ENCODE measurements around the gene TRPC4.

The TRPC4 gene

DNA sequence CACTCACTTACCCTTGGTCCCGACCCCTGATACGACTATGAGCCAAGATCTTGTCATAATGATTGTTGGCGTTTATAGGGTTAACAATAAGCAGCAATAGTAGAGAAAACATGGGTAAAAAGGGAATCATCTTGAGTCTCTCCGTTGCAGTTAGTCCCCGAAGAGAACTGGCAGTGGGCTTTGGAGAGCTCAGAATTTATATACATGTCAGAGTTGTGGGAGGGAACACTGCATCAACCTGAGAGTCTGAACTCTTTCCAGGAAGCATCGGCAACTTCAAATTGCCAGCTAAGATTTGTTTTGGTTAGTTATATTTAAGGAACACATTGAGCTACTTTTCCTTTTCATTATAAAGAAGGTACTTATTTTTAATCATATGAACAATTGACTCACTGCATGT is 271.0 kb downstream of the TRPC4 start, which contains the start of gene POSTN:
Gene POSTN, minus strand, starts transcription at position 172 of the 400 bp plus-strand sequence. Its CDS starts 42 bp downstream, at position 130.
- TF ChIP-seq NFIC (IDR thresholded peaks at IDR 0.05) (no peak), TCF12 (IDR thresholded peaks at IDR 0.05; ENCODE audit: low read depth) (no peak), RAD21 (IDR thresholded peaks at IDR 0.05; ENCODE audit: low read depth) (no peak), TAF1 (IDR thresholded peaks at IDR 0.05; ENCODE audit: low read depth) (no peak), ZBTB7A (IDR thresholded peaks at IDR 0.05; ENCODE audit: low read depth) (no peak), CREB1 (IDR thresholded peaks at IDR 0.05; ENCODE audit: low read depth) (no peak), FOXM1 (IDR thresholded peaks at IDR 0.05; ENCODE audit: borderline replicate concordance, low read depth) (no peak), CEBPB (IDR thresholded peaks at IDR 0.05) (no peak)
- TF ChIP-seq, protein P1, sequence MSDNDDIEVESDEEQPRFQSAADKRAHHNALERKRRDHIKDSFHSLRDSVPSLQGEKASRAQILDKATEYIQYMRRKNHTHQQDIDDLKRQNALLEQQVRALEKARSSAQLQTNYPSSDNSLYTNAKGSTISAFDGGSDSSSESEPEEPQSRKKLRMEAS (IDR thresholded peaks at IDR 0.05): no peak
- TF ChIP-seq, protein P2, sequence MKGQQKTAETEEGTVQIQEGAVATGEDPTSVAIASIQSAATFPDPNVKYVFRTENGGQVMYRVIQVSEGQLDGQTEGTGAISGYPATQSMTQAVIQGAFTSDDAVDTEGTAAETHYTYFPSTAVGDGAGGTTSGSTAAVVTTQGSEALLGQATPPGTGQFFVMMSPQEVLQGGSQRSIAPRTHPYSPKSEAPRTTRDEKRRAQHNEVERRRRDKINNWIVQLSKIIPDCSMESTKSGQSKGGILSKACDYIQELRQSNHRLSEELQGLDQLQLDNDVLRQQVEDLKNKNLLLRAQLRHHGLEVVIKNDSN (IDR thresholded peaks at IDR 0.05): no peak

DNA sequence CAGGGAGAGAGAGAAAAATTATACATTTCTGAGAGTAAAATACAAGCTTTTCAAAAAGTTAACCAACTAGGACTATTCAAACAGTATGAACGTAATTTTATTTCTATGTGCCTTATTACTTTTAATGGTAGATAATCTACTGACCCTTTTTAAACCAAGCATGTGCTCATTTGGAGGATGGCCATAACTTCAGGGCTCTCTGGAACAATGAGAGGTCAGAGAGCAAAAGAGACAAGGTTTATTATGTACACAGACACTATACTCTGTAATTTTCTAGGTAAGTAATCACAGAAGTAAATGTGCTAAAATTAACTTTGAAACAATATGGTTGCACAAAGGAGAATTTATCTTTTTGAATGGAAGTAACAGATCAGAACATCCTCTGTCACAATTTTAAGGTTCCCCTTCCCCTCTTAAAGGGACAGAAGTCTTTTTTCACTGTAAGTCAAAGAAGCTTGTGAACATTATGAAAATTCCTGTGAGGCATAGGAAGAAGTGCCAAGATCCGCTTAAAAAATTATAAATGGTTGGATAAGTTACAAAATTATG is 272.0 kb downstream of the TRPC4 start:
- TF ChIP-seq EP300 (IDR thresholded peaks at IDR 0.05; ENCODE audit: borderline replicate concordance) (no peak), TAF1 (IDR thresholded peaks at IDR 0.05; ENCODE audit: low read depth) (no peak), CEBPB (IDR thresholded peaks at IDR 0.05) (no peak), NFIC (IDR thresholded peaks at IDR 0.05) (no peak), FOXM1 (IDR thresholded peaks at IDR 0.05; ENCODE audit: borderline replicate concordance, low read depth) (no peak), YY1 (IDR thresholded peaks at IDR 0.05; ENCODE audit: low read depth) (no peak), CREB1 (IDR thresholded peaks at IDR 0.05; ENCODE audit: low read depth) (no peak), TEAD4 (IDR thresholded peaks at IDR 0.05) (no peak)
- TF ChIP-seq, protein P1 (IDR thresholded peaks at IDR 0.05): no peak

DNA sequence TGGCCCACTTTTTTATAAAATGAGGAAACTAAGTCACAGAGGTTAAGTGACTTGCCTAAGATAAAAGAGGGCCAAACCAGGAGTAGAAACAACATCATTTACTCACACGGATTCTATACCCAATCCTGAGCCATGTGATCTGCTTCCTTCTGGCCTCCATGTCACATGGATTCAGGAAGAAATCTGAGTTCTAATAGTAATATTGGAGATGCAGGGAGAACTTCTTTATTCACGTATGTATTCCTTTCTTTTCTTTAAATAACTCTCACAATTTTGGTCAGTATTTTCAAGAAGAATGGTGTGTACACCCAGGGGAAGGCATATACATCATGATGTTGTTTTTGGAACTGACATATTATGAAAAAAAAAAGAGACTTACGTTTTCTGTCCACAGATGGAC is 272.8 kb downstream of the TRPC4 start:
- TF ChIP-seq, protein P3, sequence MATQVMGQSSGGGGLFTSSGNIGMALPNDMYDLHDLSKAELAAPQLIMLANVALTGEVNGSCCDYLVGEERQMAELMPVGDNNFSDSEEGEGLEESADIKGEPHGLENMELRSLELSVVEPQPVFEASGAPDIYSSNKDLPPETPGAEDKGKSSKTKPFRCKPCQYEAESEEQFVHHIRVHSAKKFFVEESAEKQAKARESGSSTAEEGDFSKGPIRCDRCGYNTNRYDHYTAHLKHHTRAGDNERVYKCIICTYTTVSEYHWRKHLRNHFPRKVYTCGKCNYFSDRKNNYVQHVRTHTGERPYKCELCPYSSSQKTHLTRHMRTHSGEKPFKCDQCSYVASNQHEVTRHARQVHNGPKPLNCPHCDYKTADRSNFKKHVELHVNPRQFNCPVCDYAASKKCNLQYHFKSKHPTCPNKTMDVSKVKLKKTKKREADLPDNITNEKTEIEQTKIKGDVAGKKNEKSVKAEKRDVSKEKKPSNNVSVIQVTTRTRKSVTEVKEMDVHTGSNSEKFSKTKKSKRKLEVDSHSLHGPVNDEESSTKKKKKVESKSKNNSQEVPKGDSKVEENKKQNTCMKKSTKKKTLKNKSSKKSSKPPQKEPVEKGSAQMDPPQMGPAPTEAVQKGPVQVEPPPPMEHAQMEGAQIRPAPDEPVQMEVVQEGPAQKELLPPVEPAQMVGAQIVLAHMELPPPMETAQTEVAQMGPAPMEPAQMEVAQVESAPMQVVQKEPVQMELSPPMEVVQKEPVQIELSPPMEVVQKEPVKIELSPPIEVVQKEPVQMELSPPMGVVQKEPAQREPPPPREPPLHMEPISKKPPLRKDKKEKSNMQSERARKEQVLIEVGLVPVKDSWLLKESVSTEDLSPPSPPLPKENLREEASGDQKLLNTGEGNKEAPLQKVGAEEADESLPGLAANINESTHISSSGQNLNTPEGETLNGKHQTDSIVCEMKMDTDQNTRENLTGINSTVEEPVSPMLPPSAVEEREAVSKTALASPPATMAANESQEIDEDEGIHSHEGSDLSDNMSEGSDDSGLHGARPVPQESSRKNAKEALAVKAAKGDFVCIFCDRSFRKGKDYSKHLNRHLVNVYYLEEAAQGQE (IDR thresholded peaks at IDR 0.05; ENCODE audit: low read depth): no peak
- TF ChIP-seq CEBPB (IDR thresholded peaks at IDR 0.05) (no peak), EP300 (IDR thresholded peaks at IDR 0.05; ENCODE audit: borderline replicate concordance) (no peak), TEAD4 (IDR thresholded peaks at IDR 0.05) (no peak), NFIC (IDR thresholded peaks at IDR 0.05) (no peak), YY1 (IDR thresholded peaks at IDR 0.05; ENCODE audit: low read depth) (no peak), FOXM1 (IDR thresholded peaks at IDR 0.05; ENCODE audit: borderline replicate concordance, low read depth) (no peak), TAF1 (IDR thresholded peaks at IDR 0.05; ENCODE audit: low read depth) (no peak), ZBTB7A (IDR thresholded peaks at IDR 0.05; ENCODE audit: low read depth) (no peak), CREB1 (IDR thresholded peaks at IDR 0.05; ENCODE audit: low read depth) (no peak), EGR1 (IDR thresholded peaks at IDR 0.05) (no peak), TCF12 (IDR thresholded peaks at IDR 0.05; ENCODE audit: low read depth) (no peak), RAD21 (IDR thresholded peaks at IDR 0.05; ENCODE audit: low read depth) (no peak)
- TF ChIP-seq, protein P1 (IDR thresholded peaks at IDR 0.05): no peak
- TF ChIP-seq, protein P2 (IDR thresholded peaks at IDR 0.05): no peak

DNA sequence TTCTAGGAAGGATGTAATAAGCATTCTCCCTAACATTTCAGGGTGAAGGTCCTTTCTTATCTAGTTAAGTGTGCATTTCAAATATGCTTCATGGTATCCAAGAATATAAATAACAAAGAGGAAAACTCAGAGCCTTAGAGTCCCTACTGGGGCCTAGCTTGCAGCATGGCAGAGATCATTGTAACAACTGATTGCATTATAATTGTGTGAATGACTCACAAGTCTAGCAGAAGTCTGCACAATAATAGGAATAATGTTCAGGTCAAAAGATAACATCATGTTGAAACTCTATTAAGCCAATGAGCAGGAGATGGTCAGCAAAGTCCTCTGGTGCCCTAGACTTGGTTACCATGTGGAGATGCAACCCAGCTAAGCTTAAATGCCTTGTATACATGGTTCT is 274.4 kb downstream of the TRPC4 start:
- TF ChIP-seq, protein P3 (IDR thresholded peaks at IDR 0.05; ENCODE audit: low read depth): no peak
- TF ChIP-seq, protein P2 (IDR thresholded peaks at IDR 0.05): no peak
- TF ChIP-seq EP300 (IDR thresholded peaks at IDR 0.05; ENCODE audit: borderline replicate concordance) (no peak), YY1 (IDR thresholded peaks at IDR 0.05; ENCODE audit: low read depth) (no peak), TEAD4 (IDR thresholded peaks at IDR 0.05) (no peak), CEBPB (IDR thresholded peaks at IDR 0.05) (no peak)
- TF ChIP-seq, protein P1 (IDR thresholded peaks at IDR 0.05): no peak

DNA sequence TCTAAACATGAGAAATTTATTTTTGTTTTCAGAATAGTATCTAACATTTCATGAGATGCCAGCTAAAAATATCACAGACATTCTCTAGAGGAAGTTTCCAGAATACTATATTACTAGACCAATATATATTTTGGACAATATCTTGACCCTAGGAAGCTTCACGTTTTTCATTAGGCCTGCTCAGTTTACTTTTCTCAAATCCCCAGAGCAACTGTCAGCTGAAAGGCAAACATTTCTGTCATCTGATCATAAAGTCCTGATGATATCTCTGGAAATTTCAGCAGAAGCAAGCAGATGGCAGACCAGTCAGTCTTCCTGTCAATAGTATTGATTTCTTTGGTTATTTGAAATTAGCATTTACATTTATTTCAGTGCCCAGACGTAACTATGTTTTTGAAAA is 275.0 kb downstream of the TRPC4 start:
- TF ChIP-seq, protein P1 (IDR thresholded peaks at IDR 0.05): no peak
- TF ChIP-seq TCF12 (IDR thresholded peaks at IDR 0.05; ENCODE audit: low read depth): no peak
- TF ChIP-seq EP300 (IDR thresholded peaks at IDR 0.05; ENCODE audit: borderline replicate concordance): no peak
- TF ChIP-seq EGR1 (IDR thresholded peaks at IDR 0.05): no peak
- TF ChIP-seq TEAD4 (IDR thresholded peaks at IDR 0.05): no peak
- TF ChIP-seq, protein P3 (IDR thresholded peaks at IDR 0.05; ENCODE audit: low read depth): no peak
- TF ChIP-seq YY1 (IDR thresholded peaks at IDR 0.05; ENCODE audit: low read depth): no peak
- no peak for TF ChIP-seq CEBPB (IDR thresholded peaks at IDR 0.05)
- no peak for TF ChIP-seq FOXM1 (IDR thresholded peaks at IDR 0.05; ENCODE audit: borderline replicate concordance, low read depth)
- TF ChIP-seq, protein P2 (IDR thresholded peaks at IDR 0.05): no peak
- no peak for TF ChIP-seq ZBTB7A (IDR thresholded peaks at IDR 0.05; ENCODE audit: low read depth)
- no peak for TF ChIP-seq TAF1 (IDR thresholded peaks at IDR 0.05; ENCODE audit: low read depth)
- TF ChIP-seq NFIC (IDR thresholded peaks at IDR 0.05): no peak
- no peak for TF ChIP-seq CREB1 (IDR thresholded peaks at IDR 0.05; ENCODE audit: low read depth)
- TF ChIP-seq RAD21 (IDR thresholded peaks at IDR 0.05; ENCODE audit: low read depth): no peak
